Sigmoid colon (tissue), 7 donors: ENCODE results near the gene PDE11A. TPM values are rescaled to one million over a fixed set of nuclear protein-coding genes. Genes with fewer than 3 reads are reported as not detected.
A peak's percentile ranks its signal among the peaks of the same experiment; 100 is the strongest.

Source experiments
- DNase-seq: peaks from one replicate; pipeline ENCODE4 v3.0.0-alpha.2; 2019
- H3K27ac ChIP-seq, 4 donors: fragments of 200-600 bp; sonication (generic); one replicate each; pipeline ENCODE4 v1.5.1; 2016 to 2019; ENCODE audit warnings: mild to moderate bottlenecking in 1 of 4
- H3K27me3 ChIP-seq, 3 donors: fragments of 200-600 bp; sonication (generic); one replicate each; pipeline ENCODE4 v1.5.1; 2019; ENCODE audit warnings: mild to moderate bottlenecking in 1 of 3
- H3K36me3 ChIP-seq, 4 donors: fragments of 200-600 bp; sonication (generic); one replicate each; pipeline ENCODE4 v1.5.1; 2016 to 2019
- H3K4me1 ChIP-seq, 4 donors: fragments of 200-600 bp; sonication (generic); one replicate each; pipeline ENCODE4 v1.5.1; 2017 to 2019
- H3K4me3 ChIP-seq, 4 donors: fragments of 200-600 bp; sonication (generic); one replicate each; pipeline ENCODE4 v1.5.1; 2017 to 2019; ENCODE audit warnings: mild to moderate bottlenecking in 2 of 4, moderate library complexity in 1 of 4
- H3K9me3 ChIP-seq, 4 donors: fragments of 200-600 bp in 3 of 4; sonication (generic) in 3 of 4; one replicate each; pipeline versions ENCODE4 v1.5.1 to v1.6.1; 2013 to 2019
- CTCF ChIP-seq, 4 experiments: fragments of 450-650 bp in 3 of 4; fragments of 200-600 bp in 1 of 4; IDR thresholded peaks; one replicate each; pipeline ENCODE4 v1.5.1; 2016 to 2019; ENCODE audit warnings: antibody characterized with exemption in 4 of 4, mild to moderate bottlenecking in 3 of 4, moderate library complexity in 2 of 4
- EP300 ChIP-seq, 4 donors: sonication (generic); formaldehyde crosslinking; IDR thresholded peaks; one replicate each; pipeline ENCODE4 v1.6.1; 2017; ENCODE audit warnings: antibody characterized with exemption in 4 of 4
- POLR2A ChIP-seq, 2 donors: fragments of 450-650 bp; IDR thresholded peaks; one replicate each; pipeline ENCODE4 v1.6.1; 2016; ENCODE audit warnings: antibody characterized with exemption in 2 of 2, mild to moderate bottlenecking in 2 of 2, moderate library complexity in 2 of 2
- POLR2AphosphoS5 ChIP-seq, 4 donors: sonication (generic); formaldehyde crosslinking; IDR thresholded peaks; one replicate each; pipeline ENCODE4 v1.6.1; 2017; ENCODE audit warnings: antibody characterized with exemption in 4 of 4
- WGBS, 2 donors: extraction: QIAGEN DNeasy Blood & Tissue Kit; methylation state at CpG; one replicate each; pipeline ENCODE4 v1.1.7; 2013; 5-methylcytosine and 5-hydroxymethylcytosine counted together
- intact Hi-C: fragments of 100-400 bp; cut with DNase I; formaldehyde crosslinking; loops from one replicate; pipeline ENCODE4 v1.15.1; 2023
- polyA plus RNA-seq, 3 donors: library from polyadenylated mRNA; stranded (reverse); fragments of 200-250 nt; gene quantifications; one replicate each; pipeline ENCODE4 v1.2.3, GENCODE V29; 2013
- total RNA-seq, 4 donors: library from RNA; depleted of rRNA; stranded (reverse); fragments of >200 nt; gene quantifications; one replicate each; pipeline ENCODE4 v1.1.0, GENCODE V29; 2016
- donor health status: healthy with polysubstance abuse.
- donor health status: Bipolar disorder and iron deficiency.
- donor health status: healthy.

Gene PDE11A
- total and polyA plus RNA-seq, 7 donors, result 0.57 to 16.8 (median 4.3) TPM; not detected in 2

DNA sequence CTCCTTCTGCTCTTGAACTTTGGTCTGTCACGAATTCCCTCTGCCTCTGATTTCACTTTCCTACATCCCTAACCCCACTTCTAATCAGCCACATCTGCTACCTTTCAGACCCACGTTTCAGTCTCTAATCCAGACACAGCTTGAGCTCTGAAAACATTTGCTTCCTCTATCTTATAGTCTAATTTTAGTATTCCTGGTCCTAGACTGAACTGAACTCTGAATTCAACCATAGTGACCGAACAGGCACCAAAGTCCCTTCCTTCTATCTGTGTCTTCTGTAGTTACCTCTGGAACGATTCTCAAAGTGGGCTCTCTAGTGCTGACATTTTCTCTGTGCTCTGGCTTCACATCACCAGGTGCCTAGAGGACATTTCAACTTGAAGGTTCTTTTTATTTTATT, 156.2 kb downstream of the PDE11A start:
- TF ChIP-seq CTCF (IDR thresholded peaks at IDR 0.05), result no peak
- TF ChIP-seq POLR2A (IDR thresholded peaks at IDR 0.05), result no peak
- no peak for TF ChIP-seq EP300 (IDR thresholded peaks at IDR 0.05)
- no peak for TF ChIP-seq POLR2AphosphoS5 (IDR thresholded peaks at IDR 0.05)
- Histone ChIP-seq H3K36me3 (no peaks in the 10 kb centered on the region), H3K4me1 (peaks cover 0 to 23% (median 13%) of the 10 kb centered on the region in 4 donors), H3K27me3 (no peaks in the 10 kb centered on the region), H3K27ac (no peak overlapping the region), H3K9me3 (no peaks in the 10 kb centered on the region), H3K4me3 (no peak overlapping the region)
- WGBS, 2 donors, result 62 to 68% methylated on average over 4 of the region's 4 CpGs
- no peak for DNase-seq
- intact Hi-C loops, result no loop called here

- intact Hi-C loops, result no loop called here
- no peak for DNase-seq
- no peaks in the 10 kb centered on the region for H3K9me3 ChIP-seq
- peaks cover 0 to 23% (median 13%) of the 10 kb centered on the region in 4 donors for H3K4me1 ChIP-seq
- H3K27me3 ChIP-seq, result no peaks in the 10 kb centered on the region
- WGBS, 2 donors, result 93 to 95% methylated on average over 1 of the region's 1 CpG
- H3K4me3 ChIP-seq, result no peak overlapping the region
- peak overlapping the region in 1 of 4 donors; percentile 25 for H3K27ac ChIP-seq
- H3K36me3 ChIP-seq, result no peaks in the 10 kb centered on the region
- TF ChIP-seq CTCF (IDR thresholded peaks at IDR 0.05), result no peak
- peak in 1 of 4 donors; percentile 34 for TF ChIP-seq POLR2AphosphoS5 (IDR thresholded peaks at IDR 0.05)
- TF ChIP-seq POLR2A (IDR thresholded peaks at IDR 0.05), result no peak
- TF ChIP-seq EP300 (IDR thresholded peaks at IDR 0.05), result no peak
Measured at GRCh38 chr2:177914247-177914646, 158.3 kb downstream of the PDE11A start.

DNA sequence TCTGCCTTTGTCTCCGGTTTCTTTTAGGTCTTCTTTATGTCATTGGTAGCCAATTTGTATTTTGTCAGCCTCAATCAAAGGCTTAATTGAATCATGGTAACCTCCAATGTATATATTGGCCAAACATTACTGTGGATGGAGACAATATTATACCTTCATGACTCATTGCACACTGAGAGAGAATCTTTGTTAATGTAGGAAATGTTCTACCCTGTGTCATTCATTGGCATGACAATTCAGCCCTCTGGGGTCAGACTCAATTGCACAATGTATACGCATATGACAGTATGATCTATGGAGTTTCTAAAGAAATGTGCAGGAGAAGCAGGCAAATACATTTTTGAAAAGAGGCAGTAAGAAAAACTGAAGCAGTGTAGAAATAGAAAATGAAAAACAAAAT, 162.6 kb downstream of the PDE11A start:
- H3K4me1 ChIP-seq, result peaks cover 0 to 16% (median 7%) of the 10 kb centered on the region in 4 donors
- DNase-seq, result no peak
- WGBS, 2 donors, result 90% methylated on average over 2 of the region's 2 CpGs
- intact Hi-C loops, result no loop called here
- no peak overlapping the region for H3K27ac ChIP-seq
- H3K4me3 ChIP-seq, result no peak overlapping the region
- H3K9me3 ChIP-seq, result no peaks in the 10 kb centered on the region
- no peak for TF ChIP-seq CTCF (IDR thresholded peaks at IDR 0.05)
- no peak for TF ChIP-seq POLR2AphosphoS5 (IDR thresholded peaks at IDR 0.05)
- TF ChIP-seq POLR2A (IDR thresholded peaks at IDR 0.05), result no peak
- no peak for TF ChIP-seq EP300 (IDR thresholded peaks at IDR 0.05)
- no peaks in the 10 kb centered on the region for H3K27me3 ChIP-seq
- no peaks in the 10 kb centered on the region for H3K36me3 ChIP-seq

- DNase-seq, result no peak
- intact Hi-C loops, result no loop called here
- H3K27ac ChIP-seq, result no peak overlapping the region
- 91 to 93% methylated on average over 2 of the region's 2 CpGs for WGBS, 2 donors
- no peaks in the 10 kb centered on the region for H3K9me3 ChIP-seq
- peaks cover 0 to 5% (median 0%) of the 10 kb centered on the region in 4 donors for H3K4me1 ChIP-seq
- no peak overlapping the region for H3K4me3 ChIP-seq
- no peaks in the 10 kb centered on the region for H3K27me3 ChIP-seq
- no peaks in the 10 kb centered on the region for H3K36me3 ChIP-seq
- no peak for TF ChIP-seq CTCF (IDR thresholded peaks at IDR 0.05)
- TF ChIP-seq POLR2A (IDR thresholded peaks at IDR 0.05), result no peak
- no peak for TF ChIP-seq POLR2AphosphoS5 (IDR thresholded peaks at IDR 0.05)
- no peak for TF ChIP-seq EP300 (IDR thresholded peaks at IDR 0.05)
Measured at GRCh38 chr2:177908824-177909223, 163.8 kb downstream of the PDE11A start.

- H3K27me3 ChIP-seq, result no peaks in the 10 kb centered on the region
- intact Hi-C loops, result no loop called here
- TF ChIP-seq EP300 (IDR thresholded peaks at IDR 0.05), result no peak
- TF ChIP-seq POLR2A (IDR thresholded peaks at IDR 0.05), result no peak
- TF ChIP-seq POLR2AphosphoS5 (IDR thresholded peaks at IDR 0.05), result no peak
- TF ChIP-seq CTCF (IDR thresholded peaks at IDR 0.05), result no peak
- no peaks in the 10 kb centered on the region for H3K9me3 ChIP-seq
- 64 to 81% methylated on average over 2 of the region's 2 CpGs for WGBS, 2 donors
- no peak overlapping the region for H3K4me3 ChIP-seq
- peak overlapping the region in 1 of 4 donors; percentile 9 for H3K27ac ChIP-seq
- H3K36me3 ChIP-seq, result no peaks in the 10 kb centered on the region
- peaks cover 0 to under 1% (median 0%) of the 10 kb centered on the region in 4 donors for H3K4me1 ChIP-seq
- no peak for DNase-seq
Measured at GRCh38 chr2:177908182-177908581, 164.4 kb downstream of the PDE11A start.
